PC-3 (cell line): ENCODE results near the gene COL15A1. TPM values are rescaled to one million over a fixed set of nuclear protein-coding genes. Genes with fewer than 3 reads are reported as not detected.

Source experiments
- ATAC-seq: fragments of 200-7000 bp; cut with Tn5 transposase; 2 replicates; pipeline ENCODE4 v1.9.1; 2020; ENCODE audit warnings: mild to moderate bottlenecking, moderate library complexity
- BruUV-seq: library from RNA; stranded (reverse); fragments of 400-500 nt; replicated peaks from 2 replicates; lab custom pipeline; 2021; lab: Mats Ljungman, UMichigan
- CTCF ChIA-PET: fragments of 300-600 bp; sonication (Branson Sonifier 250); formaldehyde crosslinking; loops from one replicate; lab custom pipeline; 2022; ENCODE audit warnings: antibody characterized with exemption; lab: Charles Lee
- POLR2A ChIA-PET: fragments of 300-600 bp; sonication (Branson Sonifier 250); formaldehyde crosslinking; loops from one replicate; lab custom pipeline; 2022; ENCODE audit warnings: antibody characterized with exemption; ENCODE audit not compliant: unreplicated experiment; lab: Charles Lee
- DNase-seq: peaks from one replicate; pipeline ENCODE4 v3.0.0-alpha.2; 2015
- H2AFZ ChIP-seq: fragments of 300-600 bp; sonication (generic); 2 replicates; pipeline ENCODE4 v1.6.0; 2016; ENCODE audit warnings: antibody characterized with exemption, low read length
- H3F3A ChIP-seq: fragments of 300-600 bp; sonication (generic); one replicate; pipeline ENCODE4 v1.6.0; 2017; ENCODE audit warnings: antibody characterized with exemption, low read length, control low read depth, mild to moderate bottlenecking; ENCODE audit not compliant: unreplicated experiment
- H3K27ac ChIP-seq: fragments of 300-600 bp; sonication (generic); 2 replicates; pipeline ENCODE4 v1.5.1; 2016; ENCODE audit warnings: mild to moderate bottlenecking, low read length
- H3K27me3 ChIP-seq: fragments of 300-600 bp; sonication (generic); 2 replicates; pipeline ENCODE4 v1.6.1; 2016; ENCODE audit warnings: low read length, mixed read lengths
- H3K36me3 ChIP-seq: fragments of 300-600 bp; sonication (generic); 2 replicates; pipeline ENCODE4 v1.6.1; 2016; ENCODE audit warnings: low read depth, mixed run types, low read length, mixed read lengths
- H3K4me1 ChIP-seq: fragments of 300-600 bp; sonication (generic); 2 replicates; pipeline ENCODE4 v1.5.1; 2016; ENCODE audit warnings: low read length; ENCODE audit not compliant: insufficient read depth
- H3K4me2 ChIP-seq: fragments of 300-600 bp; sonication (generic); 2 replicates; pipeline ENCODE4 v1.6.0; 2016; ENCODE audit warnings: low read length
- H3K4me3 ChIP-seq: fragments of 300-600 bp; sonication (generic); 2 replicates; pipeline ENCODE4 v1.5.1; 2016; ENCODE audit warnings: mild to moderate bottlenecking, low read length, mixed read lengths
- H3K79me2 ChIP-seq: fragments of 300-600 bp; sonication (generic); 2 replicates; pipeline ENCODE4 v1.6.1; 2017; ENCODE audit warnings: low read length, mixed read lengths
- H3K9ac ChIP-seq: fragments of 300-600 bp; sonication (generic); 2 replicates; pipeline ENCODE4 v1.6.0; 2016; ENCODE audit warnings: mild to moderate bottlenecking, low read length
- H3K9me2 ChIP-seq: fragments of 300-600 bp; sonication (generic); replicated peaks from 2 replicates; pipeline ENCODE4 v1.6.1; 2016; ENCODE audit warnings: mixed run types, low read length, mixed read lengths
- H3K9me3 ChIP-seq: fragments of 300-600 bp; sonication (generic); 2 replicates; pipeline ENCODE4 v1.6.1; 2016; ENCODE audit warnings: low read length, mixed read lengths
- H4K20me1 ChIP-seq: fragments of 300-600 bp; sonication (generic); 2 replicates; pipeline ENCODE4 v1.6.1; 2016; ENCODE audit warnings: low read length, mixed read lengths
- CTCF ChIP-seq: fragments of 300-600 bp; sonication (generic); conservative IDR thresholded peaks from 2 replicates; pipeline ENCODE4 v1.5.1; 2017; ENCODE audit warnings: antibody characterized with exemption, low read depth, mild to moderate bottlenecking, low read length
- EZH2 ChIP-seq: fragments of 300-600 bp; sonication (generic); IDR thresholded peaks from one replicate; pipeline ENCODE4 v1.6.1; 2017; ENCODE audit warnings: antibody characterized with exemption, mild to moderate bottlenecking, low read length; ENCODE audit not compliant: unreplicated experiment
- EZH2phosphoT487 ChIP-seq: fragments of 300-600 bp; sonication (generic); IDR thresholded peaks from 2 replicates; pipeline ENCODE4 v1.6.1; 2018; ENCODE audit warnings: mild to moderate bottlenecking, antibody characterized with exemption, low read length, borderline replicate concordance
- intact Hi-C: fragments of 100-400 bp; cut with micrococcal nuclease; formaldehyde crosslinking; loops from 2 replicates; pipeline ENCODE4 v1.9.0; 2023
- total RNA-seq: library from RNA; depleted of rRNA; stranded (reverse); fragments of >200 nt; gene quantifications from 2 replicates; pipeline ENCODE4 v1.2.3, GENCODE V29; 2014

The COL15A1 gene
- total RNA-seq, 1 experiment from 2014 or later = 0.04 TPM

- DNase-seq = no peak
- BruUV-seq = no TSS peak
- Histone ChIP-seq H3K27ac (no peak overlapping the region), H3K9me2 (no peaks in the 10 kb centered on the region), H3K4me2 (no peak overlapping the region), H3K9ac (no peak overlapping the region), H2AFZ (no peak overlapping the region), H3F3A (no peaks in the 10 kb centered on the region), H3K36me3 (no peaks in the 10 kb centered on the region), H3K79me2 (no peaks in the 10 kb centered on the region), H4K20me1 (no peaks in the 10 kb centered on the region), H3K27me3 (no peaks in the 10 kb centered on the region), H3K9me3 (no peaks in the 10 kb centered on the region), H3K4me3 (no peak overlapping the region), H3K4me1 (no peaks in the 10 kb centered on the region)
- ChIA-PET POLR2A (no interaction called here), CTCF (no interaction called here)
- intact Hi-C loops = no loop called here
- TF ChIP-seq EZH2phosphoT487 (no peak), CTCF (no peak), EZH2 (no peak)
- ATAC-seq = no peak
Measured at GRCh38 chr9:99003308-99003707, 59.6 kb downstream of the COL15A1 start.

- H3K9ac ChIP-seq = no peak overlapping the region
- H3K9me3 ChIP-seq = no peaks in the 10 kb centered on the region
- intact Hi-C loops = no loop called here
- ChIA-PET POLR2A (no interaction called here), CTCF (no interaction called here)
- no peaks in the 10 kb centered on the region for H3K4me1 ChIP-seq
- no peak for TF ChIP-seq CTCF
- TF ChIP-seq EZH2 = no peak
- H3K4me3 ChIP-seq = no peak overlapping the region
- H3F3A ChIP-seq = no peaks in the 10 kb centered on the region
- no peaks in the 10 kb centered on the region for H4K20me1 ChIP-seq
- H3K36me3 ChIP-seq = no peaks in the 10 kb centered on the region
- no peaks in the 10 kb centered on the region for H3K9me2 ChIP-seq
- H3K27me3 ChIP-seq = no peaks in the 10 kb centered on the region
- H3K4me2 ChIP-seq = no peak overlapping the region
- no peaks in the 10 kb centered on the region for H3K79me2 ChIP-seq
- BruUV-seq = no TSS peak
- DNase-seq (no peak), ATAC-seq (no peak)
- H3K27ac ChIP-seq = no peak overlapping the region
- H2AFZ ChIP-seq = no peak overlapping the region
Measured at GRCh38 chr9:99004115-99004514, 60.4 kb downstream of the COL15A1 start.

GRCh38 chr9:99004717-99005460 is 61.2 kb downstream of the COL15A1 start:
- H3K4me3 ChIP-seq = no peak overlapping the region
- intact Hi-C loops = no loop called here
- no peaks in the 10 kb centered on the region for H3K9me3 ChIP-seq
- no peaks in the 10 kb centered on the region for H3K9me2 ChIP-seq
- no peak for DNase-seq
- no peaks in the 10 kb centered on the region for H3K36me3 ChIP-seq
- no peaks in the 10 kb centered on the region for H4K20me1 ChIP-seq
- H3K27ac ChIP-seq = no peak overlapping the region
- BruUV-seq = no TSS peak
- ATAC-seq = no peak
- H3F3A ChIP-seq = no peaks in the 10 kb centered on the region
- H3K27me3 ChIP-seq = no peaks in the 10 kb centered on the region
- H3K4me2 ChIP-seq = no peak overlapping the region
- CTCF ChIA-PET = no interaction called here
- H3K79me2 ChIP-seq = no peaks in the 10 kb centered on the region
- TF ChIP-seq EZH2 = no peak
- no peak for TF ChIP-seq CTCF
- TF ChIP-seq EZH2phosphoT487 = no peak
- H3K9ac ChIP-seq = no peak overlapping the region
- H3K4me1 ChIP-seq = no peaks in the 10 kb centered on the region
- no peak overlapping the region for H2AFZ ChIP-seq
- POLR2A ChIA-PET = no interaction called here
